Measurements from ENCODE around the gene SGPL1. TPM values are rescaled to one million over a fixed set of nuclear protein-coding genes. Genes with fewer than 3 reads are reported as not detected.

The SGPL1 gene
- total RNA-seq: 66.3 and 70.4 TPM in 2 replicates

GRCh38 chr10:70815504-70816219 is at the start of gene SGPL1:
Gene SGPL1 (plus strand): TSS chr10:70815948. CDS start chr10:70816854, 906 bp downstream.

GRCh38 chr10:70785190-70785589 is 30.6 kb upstream of the SGPL1 start, which contains the start of gene TBATA:
Gene TBATA (minus strand): TSS chr10:70785377. CDS start chr10:70783379, 1,998 bp downstream.

GRCh38 chr10:70887804-70888800 is 72.4 kb downstream of the SGPL1 start, which contains the start of gene PCBD1:
Gene PCBD1 (minus strand): TSS chr10:70888565. CDS start chr10:70888533, 32 bp downstream.

Other genes starting within 250 kb of the SGPL1 start
- not detected in 2 replicates for gene PRF1, start 213.2 kb upstream of the SGPL1 start, total RNA-seq
- gene ADAMTS14, start 143.4 kb upstream of the SGPL1 start, total RNA-seq: 0.48 TPM in 1 of 2 replicates, not detected in the other
- not detected in 2 replicates for gene TBATA, start 30.6 kb upstream of the SGPL1 start, total RNA-seq
- gene PCBD1, start 72.6 kb downstream of the SGPL1 start, total RNA-seq: 23.0 and 51.8 TPM in 2 replicates

All from tracheal epithelial cell (primary cell).